HG02840 (cell line): Measurements from ENCODE around the gene MTERF1.
A peak's percentile ranks its signal among the peaks of the same experiment; 100 is the strongest.
"Not testable (repeated sequence)": the region's sequence is repeated elsewhere in the genome, so short reads cannot be mapped to it uniquely, and the experiment has no call there.

ENCODE experiments used
- ATAC-seq: cut with Tn5 transposase; IDR thresholded peaks from one replicate; pipeline ENCODE4 v1.9.1; 2021; ENCODE audit warnings: mild to moderate bottlenecking, moderate library complexity, moderate number of reproducible peaks; ENCODE audit not compliant: unreplicated experiment, low FRiP score

MTERF1 gene

DNA sequence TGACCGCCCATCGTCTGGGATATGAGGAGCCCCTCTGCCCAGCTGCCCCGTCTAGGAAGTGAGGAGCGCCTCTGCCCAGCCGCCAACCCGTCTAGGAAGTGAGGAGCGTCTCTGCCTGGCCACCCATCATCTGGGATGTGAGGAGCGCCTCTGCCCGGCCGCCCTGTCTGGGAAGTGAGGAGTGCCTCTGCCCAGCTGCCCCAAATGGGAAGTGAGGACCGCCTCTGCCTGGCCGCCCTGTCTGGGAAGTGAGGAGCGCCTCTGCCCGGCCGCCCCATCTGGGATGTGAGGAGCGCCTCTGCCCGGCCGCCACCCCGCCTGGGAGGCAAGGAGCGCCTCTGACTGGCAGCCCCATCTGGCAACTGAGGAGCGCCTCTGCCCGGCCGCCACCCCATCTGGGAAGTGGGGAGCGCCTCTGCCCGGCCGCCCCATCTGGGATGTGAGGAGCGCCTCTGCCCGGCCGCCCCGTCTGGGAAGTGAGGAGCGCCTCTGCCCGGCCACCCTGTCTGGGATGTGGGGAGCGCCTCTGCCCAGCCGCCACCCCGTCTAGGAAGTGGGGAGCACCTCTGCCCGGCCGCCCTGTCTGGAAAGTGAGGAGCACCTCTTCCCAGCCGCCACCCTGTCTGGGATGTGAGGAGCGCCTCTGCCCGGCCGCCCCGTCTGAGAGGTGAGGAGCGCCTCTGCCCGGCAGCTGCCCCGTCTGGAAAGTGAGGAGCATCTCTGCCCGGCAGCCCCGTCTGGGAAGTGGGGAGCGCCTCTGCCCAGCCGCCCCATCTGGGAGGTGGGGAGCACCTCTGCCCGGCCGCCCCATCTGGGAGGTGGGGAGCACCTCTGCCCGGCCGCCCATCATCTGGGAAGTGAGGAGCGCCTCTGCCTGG, 7.1 kb upstream of the MTERF1 start:
- not testable (repeated sequence) for ATAC-seq

DNA sequence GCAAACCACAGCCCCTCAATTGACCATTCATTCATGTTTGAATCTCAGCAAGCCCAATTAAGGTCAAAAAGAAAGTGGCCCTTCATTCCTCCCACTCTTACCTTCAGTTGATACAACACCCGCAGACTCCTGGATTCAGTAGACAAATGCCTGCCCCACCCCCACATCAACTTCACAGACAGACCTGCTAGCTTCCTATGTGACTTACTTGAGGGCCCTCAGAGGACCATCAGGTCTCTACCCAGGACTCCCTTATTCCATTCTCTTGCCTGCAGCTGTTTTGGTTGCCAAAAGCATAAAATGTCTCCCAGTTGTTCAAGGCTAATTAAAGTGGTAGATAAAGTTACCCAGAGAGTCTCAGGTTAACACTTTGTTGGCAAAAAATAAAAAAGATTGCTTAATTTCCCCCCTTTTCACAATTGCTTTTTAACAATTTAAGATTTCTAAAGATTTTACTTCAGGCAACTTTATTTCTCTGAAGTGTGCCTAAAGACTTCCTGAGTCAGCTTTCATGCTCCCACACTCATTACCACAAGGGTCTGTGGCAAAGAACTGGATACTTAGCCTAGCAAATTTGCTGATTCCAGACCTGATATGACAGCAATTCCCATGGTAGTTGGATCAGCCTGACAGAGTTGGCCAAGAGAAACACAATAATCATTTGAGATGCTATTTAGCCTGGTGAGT, 3.3 kb upstream of the MTERF1 start:
- ATAC-seq: no peak

DNA sequence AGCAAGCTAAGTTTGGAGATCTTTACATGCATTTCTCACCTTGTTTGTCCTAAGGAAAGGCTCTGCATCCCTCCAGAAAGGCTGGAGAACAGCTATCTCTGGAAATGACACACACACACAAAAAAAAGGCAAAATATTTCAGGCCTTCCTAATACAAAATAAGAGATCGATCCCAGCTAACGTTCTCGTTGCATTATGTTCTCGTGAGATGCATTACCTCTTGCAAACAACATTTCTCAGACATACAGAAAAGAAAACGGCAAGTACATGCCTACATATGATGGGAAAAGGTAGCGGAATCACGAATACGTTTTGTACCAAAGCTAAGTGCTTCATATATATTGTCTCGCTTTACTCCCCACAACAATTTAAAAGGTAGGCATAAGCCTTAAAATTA, 488 bp downstream of the MTERF1 start:
- ATAC-seq: no peak

DNA sequence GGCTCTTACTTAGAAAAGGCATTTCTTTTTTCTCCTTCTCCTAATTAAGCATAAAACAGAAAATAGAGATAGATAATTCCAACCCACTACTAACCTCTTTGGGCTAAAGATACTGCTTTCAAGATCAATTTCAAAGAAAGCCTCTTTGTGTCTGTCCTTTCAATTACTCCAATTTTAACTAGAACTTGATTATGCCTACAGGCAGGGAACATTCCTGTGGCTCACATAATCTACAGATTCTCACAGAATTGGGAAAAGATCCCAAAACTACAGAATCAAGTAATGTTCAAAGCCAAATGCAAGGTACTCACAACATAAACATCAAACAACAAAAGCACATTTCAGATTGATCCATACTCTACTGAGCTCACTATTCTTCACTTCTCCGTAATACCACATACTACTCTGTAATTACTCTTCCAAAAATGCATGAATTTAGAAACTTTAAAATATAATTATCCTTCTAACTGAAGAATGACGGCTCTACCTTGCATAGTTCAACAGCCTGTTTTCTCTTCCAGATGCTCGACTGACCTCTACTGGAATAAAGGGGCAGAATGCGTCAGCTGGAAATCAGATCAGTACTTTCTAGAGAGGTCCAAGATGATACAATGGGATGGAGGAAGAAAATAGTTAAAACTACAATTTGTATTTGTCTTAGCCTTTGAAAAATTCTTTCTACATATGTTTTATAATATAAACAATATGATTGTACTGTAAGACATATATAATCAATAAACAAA, 3.9 kb downstream of the MTERF1 start:
- no peak for ATAC-seq

DNA sequence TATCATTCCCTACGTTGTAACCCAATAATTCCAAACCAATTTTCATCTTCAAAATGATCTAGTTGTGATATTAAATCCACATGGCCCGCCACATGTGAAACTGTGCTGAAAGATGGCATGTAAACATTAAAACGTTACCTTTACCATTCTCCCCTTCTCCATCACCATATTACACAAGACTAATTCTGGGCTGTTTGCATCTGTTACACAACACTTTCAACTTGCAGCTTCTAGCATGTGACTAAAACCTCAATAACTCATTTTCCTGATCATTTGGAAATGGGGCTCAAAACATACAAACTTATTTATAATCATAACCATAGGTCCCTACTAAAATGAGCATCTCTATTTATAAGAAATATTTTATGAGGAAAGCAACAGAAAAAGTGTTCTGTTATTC, 4.7 kb downstream of the MTERF1 start:
- ATAC-seq: no peak

DNA sequence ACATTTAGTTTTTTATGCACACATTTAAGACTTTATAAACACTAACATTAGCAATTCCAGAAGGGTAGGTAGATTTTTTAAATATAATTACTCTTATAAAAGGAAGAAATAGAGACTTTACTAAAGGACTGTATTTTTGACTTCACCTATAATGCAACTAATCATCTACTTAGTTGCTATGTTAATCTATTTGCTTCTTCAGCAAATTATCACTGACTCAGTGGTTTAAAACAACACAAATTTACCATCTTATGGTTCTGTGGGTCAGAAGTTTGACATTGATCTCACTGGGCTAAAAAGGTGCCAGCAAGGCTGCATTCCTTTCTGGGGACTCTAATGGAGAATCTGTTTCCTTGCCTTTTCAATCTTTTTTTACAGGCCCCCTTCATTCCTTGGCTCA, 7.6 kb downstream of the MTERF1 start:
- ATAC-seq: no peak

DNA sequence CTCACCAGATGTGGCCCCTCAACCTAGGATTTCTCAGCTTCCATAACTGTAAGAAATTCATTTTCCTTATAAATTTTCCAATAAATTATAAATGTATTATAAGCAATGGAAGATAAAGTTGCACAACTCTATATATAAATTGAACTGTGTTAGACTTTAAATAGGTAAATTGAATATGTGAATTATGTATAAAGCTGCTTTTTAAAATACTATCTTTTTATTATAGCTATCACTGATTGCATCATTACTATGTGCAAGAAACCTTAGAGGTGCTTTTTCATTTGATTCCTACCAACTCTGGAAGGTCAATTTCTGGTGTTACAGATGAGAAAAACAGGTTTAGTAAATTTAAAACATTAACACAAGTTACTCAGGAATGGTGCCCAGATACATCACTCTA, 8.4 kb downstream of the MTERF1 start:
- ATAC-seq: no peak

DNA sequence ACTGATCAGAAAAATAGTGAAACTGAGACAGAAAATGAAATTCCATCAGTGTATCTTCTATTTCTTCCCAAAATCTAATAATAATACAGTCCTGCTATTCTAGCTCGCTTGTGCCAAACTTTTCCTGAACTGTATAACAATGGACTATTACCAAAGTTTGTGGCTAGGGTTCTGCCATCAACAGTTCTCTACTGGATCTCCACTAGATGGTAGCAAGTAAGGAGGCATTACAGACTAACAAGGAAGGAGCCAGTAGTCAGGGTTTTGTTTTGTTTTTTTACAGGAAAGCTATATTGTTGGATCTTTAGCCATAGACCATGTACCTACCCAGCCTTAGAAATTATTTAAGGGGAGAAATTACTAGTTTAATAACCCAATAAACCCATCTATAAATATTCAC, 10.8 kb downstream of the MTERF1 start:
- no peak for ATAC-seq

DNA sequence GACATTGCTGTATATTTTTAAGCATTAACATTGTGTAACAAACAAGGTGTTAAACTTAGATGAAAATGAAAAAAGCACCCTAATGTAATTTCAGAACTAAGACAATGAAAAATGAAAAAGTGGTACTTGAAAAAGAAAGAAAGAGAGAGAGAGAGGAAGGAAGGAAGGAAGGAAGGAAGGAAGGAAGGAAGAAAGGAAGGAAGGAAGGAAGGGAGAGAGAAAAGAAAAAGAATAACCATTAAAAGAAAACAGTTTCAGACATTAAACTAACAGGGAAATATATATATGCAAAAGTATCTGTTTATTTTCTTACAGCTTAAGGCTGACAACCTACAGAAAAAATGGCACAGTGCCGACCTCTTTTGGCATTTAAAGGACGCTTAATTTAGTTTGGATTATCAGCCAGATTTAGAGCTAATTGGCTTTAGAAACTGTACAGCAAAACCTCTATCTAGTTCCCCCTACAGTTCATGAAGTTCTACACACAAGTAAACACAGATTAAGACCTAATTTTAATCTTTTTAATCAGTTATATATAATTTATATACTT, 13.8 kb downstream of the MTERF1 start:
- ATAC-seq: no peak

DNA sequence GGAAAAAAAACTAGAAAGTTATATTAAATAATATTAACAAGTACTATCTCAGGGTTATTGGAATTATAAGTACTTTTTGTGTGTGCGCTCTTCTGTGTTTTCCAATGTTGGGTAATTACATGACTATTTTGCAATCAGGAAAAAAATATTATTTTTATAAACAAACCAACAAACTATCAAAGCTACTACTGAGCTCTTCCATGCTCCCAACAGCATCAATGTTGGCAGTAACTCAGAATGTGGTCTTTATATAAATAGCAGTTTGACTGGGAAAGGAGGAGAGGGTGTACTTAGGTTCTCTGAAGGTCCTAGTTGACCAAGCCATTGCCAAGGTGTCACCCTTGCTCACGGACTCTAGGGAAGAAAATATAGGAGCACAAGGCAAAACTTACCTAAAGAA, 15.0 kb downstream of the MTERF1 start:
- ATAC-seq: no peak

DNA sequence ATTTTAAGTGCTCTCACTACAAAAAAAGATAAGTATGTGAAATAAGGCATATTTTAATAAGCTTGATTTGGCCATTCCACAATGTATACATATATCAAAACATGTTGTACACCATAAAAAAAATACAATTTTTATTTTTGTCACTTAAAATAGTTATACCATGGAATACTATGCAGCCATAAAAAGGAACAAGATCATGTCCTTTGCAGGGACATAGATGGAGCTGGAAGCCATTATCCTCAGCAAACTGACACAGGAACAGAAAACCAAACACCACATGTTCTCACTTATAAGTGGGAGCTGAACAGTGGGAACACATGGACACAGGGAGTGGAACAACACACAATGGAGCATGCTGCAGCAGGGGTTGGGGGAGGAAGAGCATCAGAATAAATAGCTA, 15.9 kb downstream of the MTERF1 start:
- not testable (repeated sequence) for ATAC-seq

DNA sequence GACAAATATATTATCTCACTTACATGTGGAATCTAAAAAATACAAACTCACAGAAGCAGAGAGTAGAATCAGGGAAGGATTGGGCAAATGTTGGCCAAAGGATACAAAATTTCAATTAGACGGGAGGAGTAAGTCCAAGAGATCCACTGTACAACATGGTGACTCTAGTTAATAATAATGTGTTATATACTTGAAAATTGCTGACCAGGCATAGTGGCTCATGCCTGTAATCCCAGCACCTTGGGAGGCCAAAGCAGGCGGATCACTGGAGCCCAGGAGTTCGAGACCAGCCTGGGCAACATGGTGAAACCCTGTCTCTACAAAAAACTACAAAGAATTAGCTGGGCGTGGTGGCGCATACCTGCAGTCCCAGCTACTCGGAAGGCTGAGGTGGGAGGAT, 16.4 kb downstream of the MTERF1 start:
- no peak for ATAC-seq

DNA sequence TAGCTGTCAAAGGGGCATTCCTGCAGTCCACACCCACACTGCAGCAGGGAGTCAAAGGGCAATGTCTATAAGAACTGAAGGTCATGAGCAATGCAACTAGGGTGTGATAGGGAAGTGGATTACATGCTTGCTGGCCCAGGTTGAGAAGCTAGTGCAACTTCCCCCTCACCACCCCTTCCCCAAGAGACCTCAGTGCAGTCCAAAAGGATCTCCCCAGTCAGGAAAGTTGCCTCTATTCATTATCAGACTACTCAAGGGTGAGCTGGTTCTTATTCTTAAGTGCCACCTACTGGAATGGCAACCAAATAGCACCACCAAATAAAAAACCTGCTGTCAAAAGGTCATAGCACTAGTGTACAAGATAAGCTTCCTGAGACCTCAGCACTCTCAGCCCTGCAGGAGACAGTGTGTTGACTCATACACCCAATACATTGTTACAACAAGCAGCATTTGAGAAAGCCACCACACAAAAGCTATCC, 28.2 kb downstream of the MTERF1 start:
- no peak for ATAC-seq

DNA sequence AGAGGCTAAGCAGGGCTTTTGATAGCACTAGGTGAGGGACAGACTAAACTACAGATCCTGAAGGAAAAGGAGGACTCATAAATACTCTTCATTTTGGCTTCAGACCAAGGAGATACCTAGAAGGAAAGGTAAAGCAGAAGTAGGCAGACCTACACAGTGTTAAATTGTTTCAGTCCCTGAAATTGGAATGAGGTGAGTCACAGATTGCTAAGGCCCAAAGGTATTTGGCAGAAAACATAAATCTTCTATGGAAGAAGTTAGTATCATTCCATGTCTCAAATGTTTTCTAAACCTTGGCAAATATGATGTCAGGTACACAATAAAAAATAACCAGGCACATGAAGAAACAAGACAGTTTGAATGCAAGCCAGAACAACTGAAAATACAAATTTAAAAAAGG, 30.0 kb downstream of the MTERF1 start:
- ATAC-seq: no peak

DNA sequence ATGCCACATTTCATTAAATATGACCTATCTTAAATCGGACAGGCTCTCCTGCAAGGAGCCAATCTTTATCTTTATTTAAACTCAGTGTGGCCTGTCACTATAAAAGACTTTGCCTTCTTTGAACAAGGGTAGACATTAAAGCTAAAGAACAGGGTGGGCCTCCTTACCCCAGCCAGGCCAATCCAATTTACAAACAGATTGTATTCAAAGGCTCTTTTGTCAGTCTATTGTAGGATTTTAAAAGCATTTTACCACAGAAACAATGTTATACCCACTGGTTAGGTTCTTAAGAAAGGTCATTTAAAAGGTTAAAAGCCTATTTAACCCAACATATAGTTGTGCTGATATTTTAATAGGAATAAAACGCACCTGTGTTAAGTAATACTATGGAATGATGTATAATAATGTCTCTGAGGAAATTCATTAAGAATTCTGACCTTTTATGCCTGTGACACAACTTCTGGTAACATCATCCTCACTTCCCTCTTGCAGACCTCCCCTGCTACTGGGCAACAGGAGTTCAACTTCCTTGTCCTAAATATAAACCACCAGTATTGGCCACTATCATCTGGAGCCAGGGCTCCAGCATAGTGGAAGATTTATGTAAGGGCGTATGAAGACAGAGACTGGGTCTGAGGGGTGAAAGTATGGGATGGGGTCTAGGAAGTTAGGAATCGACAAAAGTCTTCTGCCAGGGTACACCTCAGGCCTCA, 32.5 kb downstream of the MTERF1 start:
- ATAC-seq: no peak

DNA sequence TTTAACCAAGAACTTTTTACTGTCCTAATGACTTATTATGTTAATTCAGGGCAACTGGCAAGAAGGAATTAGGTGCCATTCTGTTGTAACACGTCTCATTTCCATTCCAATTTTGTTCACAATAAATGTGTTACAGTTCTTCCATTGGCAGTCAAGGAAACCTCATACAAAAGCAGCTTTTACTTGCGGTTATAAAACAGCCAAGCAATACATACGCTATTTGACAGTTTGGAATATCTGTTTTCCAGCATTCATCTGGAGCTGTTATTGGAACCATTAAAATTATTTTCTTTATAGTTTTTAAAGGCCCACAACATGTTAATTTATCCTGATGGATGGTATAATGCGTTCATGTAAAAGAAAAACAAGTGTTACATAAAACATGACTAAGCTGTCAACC, 33.3 kb downstream of the MTERF1 start:
- ATAC-seq: no peak

DNA sequence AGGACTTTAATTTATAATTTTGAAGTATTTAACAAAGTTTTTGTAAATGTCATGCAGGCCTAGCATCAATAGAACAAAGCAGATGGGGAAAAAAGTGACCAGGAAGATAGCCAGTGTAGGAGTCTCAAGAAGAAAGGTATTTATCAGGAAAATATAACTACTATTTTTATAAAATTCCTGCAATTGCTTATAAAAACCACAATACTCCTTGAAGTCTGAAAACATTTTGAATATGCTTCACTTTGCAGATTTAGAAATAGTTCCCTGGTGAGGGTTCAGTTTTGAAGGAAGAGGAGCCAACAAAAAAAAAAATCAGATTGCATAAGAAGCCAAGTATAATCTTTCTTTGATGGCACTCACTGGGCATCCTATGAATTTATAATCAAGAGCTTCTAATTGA, 34.1 kb downstream of the MTERF1 start:
- ATAC-seq: no peak

DNA sequence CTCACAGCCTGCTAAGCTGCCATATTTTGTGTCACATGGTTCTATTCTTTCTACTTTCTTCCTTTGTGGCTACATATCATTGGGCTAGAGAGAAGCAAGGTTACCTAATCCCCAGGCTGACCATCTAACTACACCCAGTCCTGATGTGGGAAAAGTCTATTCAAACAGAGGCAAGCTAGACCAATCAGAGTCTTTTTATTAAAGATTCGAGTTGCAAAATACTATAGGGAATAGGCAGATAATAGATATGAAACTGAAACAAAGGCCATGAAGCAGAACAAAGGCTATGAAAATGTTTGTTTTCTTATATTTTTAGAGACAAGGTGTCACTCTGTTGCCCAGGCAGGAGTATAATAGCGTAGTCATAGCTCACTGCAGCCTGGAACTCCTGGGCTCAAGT, 36.7 kb downstream of the MTERF1 start:
- ATAC-seq: peak; percentile 83

DNA sequence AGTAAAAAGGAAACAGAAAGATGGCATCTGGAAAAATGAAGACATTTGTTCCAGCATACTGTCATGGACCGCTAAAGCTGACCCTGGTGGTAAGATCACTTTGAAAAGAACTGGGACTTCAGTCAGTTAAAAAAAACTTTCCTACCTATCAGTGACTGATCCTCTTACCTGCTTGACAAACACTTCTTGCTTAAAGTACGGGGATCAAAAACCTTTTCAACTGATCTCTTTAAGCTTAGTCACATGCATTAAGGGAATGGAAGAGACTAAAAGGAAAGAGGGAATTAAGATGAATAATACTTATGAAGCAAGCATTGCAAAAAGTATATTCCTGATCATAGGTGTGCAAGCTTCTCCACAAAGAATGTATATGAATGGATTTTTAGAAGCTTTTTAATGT, 42.1 kb downstream of the MTERF1 start:
- no peak for ATAC-seq

DNA sequence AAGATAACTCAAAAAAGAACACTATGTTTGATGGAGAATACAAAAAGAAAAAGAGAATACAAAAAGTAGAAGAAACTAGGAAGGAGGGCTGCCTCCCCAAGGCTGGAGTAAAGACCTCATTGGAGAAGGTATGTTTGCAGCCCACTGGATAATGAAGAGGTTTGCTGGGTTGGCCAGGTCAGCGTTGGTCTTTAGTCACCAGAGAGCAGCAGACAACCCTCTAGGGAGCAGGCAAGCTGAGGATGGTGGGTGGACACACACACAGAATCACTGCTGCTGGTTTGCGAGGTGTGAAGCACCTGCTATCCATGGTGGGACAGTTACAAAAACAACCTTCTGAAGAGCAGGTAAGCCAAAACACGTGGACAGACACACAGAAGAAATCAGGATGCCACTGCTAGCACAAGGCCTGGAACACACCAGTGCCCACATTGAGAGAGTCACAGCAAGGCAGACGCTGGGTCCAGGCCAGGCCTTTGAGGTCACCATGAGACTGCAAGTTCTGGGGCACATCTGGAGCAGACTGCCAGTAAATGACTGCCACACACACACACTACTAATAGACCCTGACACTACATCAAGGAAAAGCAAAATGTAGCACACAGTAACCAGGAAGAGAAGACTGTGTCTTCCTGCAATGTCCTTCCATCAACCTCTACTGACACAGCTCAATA, 43.0 kb downstream of the MTERF1 start:
- no peak for ATAC-seq
